H1 (cell line): ENCODE data around the gene COLQ. TPM values are rescaled to one million over a fixed set of nuclear protein-coding genes. Genes with fewer than 3 reads are reported as not detected.

Experiments used
- USF2 ChIP-seq: IDR thresholded peaks from 2 replicates; pipeline ENCODE4 v1.6.1; 2011; ENCODE audit warnings: low read length, improper control_type of control experiment
- polyA plus RNA-seq, 7 experiments: library from polyadenylated mRNA; depleted of rRNA in 3 of 7; stranded (reverse) in 5 of 7; unstranded in 2 of 7; fragments of >200 nt in 5 of 7; fragments of 200-250 nt in 2 of 7; gene quantifications; 1 replicate in 5 of 7; 2 replicates in 1 of 7; 4 replicates in 1 of 7; pipeline versions ENCODE4 v1.2.1 to v1.2.3, GENCODE V29; 2011 to 2013; ENCODE audit warnings: missing spikeins in 2 of 7, mixed read lengths in 2 of 7
- total RNA-seq: library from RNA; stranded (reverse); fragmentation: NEBNext Ultra II Directional; extraction: Animal tissue kit (Norgen Biotek cat#: 25700); gene quantifications from 2 replicates; pipeline ENCODE4 v1.2.1, GENCODE V29; 2021

Gene COLQ
- total and polyA plus RNA-seq, 2 of the 8 experiments (the other 6 are each of a cell fraction or from before 2014, with no cell fraction given) = 1.5 to 1.9 TPM

GRCh38 chr3:15525790-15526189 is 4.3 kb upstream of the COLQ start (continued):
- no peak for TF ChIP-seq USF2
